Measurements from ENCODE around the gene ZDHHC19. TPM values are rescaled to one million over a fixed set of nuclear protein-coding genes. Genes with fewer than 3 reads are reported as not detected.

The ZDHHC19 gene
- total and polyA plus RNA-seq, 2 donors (not counting 1 experiment from before 2014, with no cell fraction given), result not detected

DNA sequence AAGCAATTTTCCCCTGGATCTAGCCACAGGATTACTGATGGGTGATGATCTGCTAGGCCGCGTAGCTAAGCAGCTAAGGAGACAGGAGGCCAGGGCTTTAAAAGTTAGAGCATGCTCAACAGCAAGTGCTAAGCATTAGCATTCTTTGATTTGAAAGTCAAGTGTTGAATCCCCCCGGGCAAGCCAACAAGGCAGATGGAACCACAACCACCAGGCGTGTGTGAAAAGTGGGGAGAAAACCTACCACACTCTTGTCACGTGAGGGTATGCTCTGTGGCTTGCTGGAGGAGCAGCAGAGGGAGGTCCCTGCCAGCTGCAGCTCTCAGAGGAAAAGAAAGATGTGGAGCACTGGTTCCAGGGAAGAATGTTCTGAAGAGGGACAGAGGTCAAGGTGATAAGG lies 26.0 kb upstream of the ZDHHC19 start:
- H3K36me3 ChIP-seq (ENCODE audit: control insufficient read depth, insufficient read depth, low read length), result peaks cover 11% of the 10 kb centered on the region
- H3K27ac ChIP-seq (ENCODE audit: insufficient read depth, low read length), result no peak overlapping the region
- H3K27me3 ChIP-seq (ENCODE audit: control insufficient read depth, insufficient read depth, low read length), result no peaks in the 10 kb centered on the region
- no peak overlapping the region for H3K9ac ChIP-seq (ENCODE audit: insufficient read depth, low read length)
- H3K4me3 ChIP-seq (replicated peaks in 1 of 4; ENCODE audit: control extremely low read depth in 1 of 4, insufficient read depth in 1 of 4, low read depth in 3 of 4, low read length in 4 of 4), result no peak overlapping the region
- no peak for TF ChIP-seq EZH2 (IDR thresholded peaks at IDR 0.05; ENCODE audit: low read length, missing control alignments)
- TF ChIP-seq, protein P1, sequence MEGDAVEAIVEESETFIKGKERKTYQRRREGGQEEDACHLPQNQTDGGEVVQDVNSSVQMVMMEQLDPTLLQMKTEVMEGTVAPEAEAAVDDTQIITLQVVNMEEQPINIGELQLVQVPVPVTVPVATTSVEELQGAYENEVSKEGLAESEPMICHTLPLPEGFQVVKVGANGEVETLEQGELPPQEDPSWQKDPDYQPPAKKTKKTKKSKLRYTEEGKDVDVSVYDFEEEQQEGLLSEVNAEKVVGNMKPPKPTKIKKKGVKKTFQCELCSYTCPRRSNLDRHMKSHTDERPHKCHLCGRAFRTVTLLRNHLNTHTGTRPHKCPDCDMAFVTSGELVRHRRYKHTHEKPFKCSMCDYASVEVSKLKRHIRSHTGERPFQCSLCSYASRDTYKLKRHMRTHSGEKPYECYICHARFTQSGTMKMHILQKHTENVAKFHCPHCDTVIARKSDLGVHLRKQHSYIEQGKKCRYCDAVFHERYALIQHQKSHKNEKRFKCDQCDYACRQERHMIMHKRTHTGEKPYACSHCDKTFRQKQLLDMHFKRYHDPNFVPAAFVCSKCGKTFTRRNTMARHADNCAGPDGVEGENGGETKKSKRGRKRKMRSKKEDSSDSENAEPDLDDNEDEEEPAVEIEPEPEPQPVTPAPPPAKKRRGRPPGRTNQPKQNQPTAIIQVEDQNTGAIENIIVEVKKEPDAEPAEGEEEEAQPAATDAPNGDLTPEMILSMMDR (conservative IDR thresholded peaks at IDR 0.05 in 1 of 2, IDR thresholded peaks at IDR 0.05 in 1 of 2; ENCODE audit: low read depth in 1 of 2, low read length in 2 of 2), result no peak
- no peak for DNase-seq (ENCODE audit: low read depth in 2 of 2)
- no peaks in the 10 kb centered on the region for H3K4me1 ChIP-seq (ENCODE audit: control insufficient read depth, extremely low read depth, insufficient read depth, low read length)
- no peaks in the 10 kb centered on the region for H3K9me3 ChIP-seq (ENCODE audit: control insufficient read depth, insufficient read depth, low read depth, low read length)
- H2AFZ ChIP-seq (ENCODE audit: low read length), result no peak overlapping the region
- H4K20me1 ChIP-seq (ENCODE audit: control insufficient read depth, extremely low read depth, insufficient read depth, low read length), result no peaks in the 10 kb centered on the region
- no peaks in the 10 kb centered on the region for H3K79me2 ChIP-seq (ENCODE audit: control insufficient read depth, insufficient read depth, low read length)
- H3K4me2 ChIP-seq (ENCODE audit: extremely low read depth, insufficient read depth, low read length), result no peak overlapping the region

DNA sequence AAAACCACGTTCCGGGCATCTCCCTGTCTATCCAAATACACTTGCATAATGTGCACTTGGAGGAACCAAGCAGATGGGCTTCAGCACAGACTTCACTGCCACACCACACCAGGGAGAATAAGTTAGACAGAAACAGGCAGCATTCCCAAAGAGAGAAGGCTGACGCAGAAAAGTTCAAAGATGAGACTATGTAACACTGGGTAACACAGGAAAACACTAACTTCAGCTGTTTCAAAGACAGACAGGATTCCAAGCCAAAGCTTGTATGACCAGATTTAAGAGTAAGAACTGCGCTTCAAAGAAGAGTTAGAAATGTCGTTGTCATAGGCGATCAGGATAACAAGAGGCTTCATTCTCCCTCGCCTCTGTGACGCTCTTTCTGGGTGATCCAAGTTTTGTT lies 25.0 kb upstream of the ZDHHC19 start:
- Histone ChIP-seq H3K9me3 (ENCODE audit: control insufficient read depth, insufficient read depth, low read depth, low read length) (no peaks in the 10 kb centered on the region), H3K27me3 (ENCODE audit: control insufficient read depth, insufficient read depth, low read length) (no peaks in the 10 kb centered on the region), H3K4me3 (replicated peaks in 1 of 4; ENCODE audit: control extremely low read depth in 1 of 4, insufficient read depth in 1 of 4, low read depth in 3 of 4, low read length in 4 of 4) (no peak overlapping the region), H3K79me2 (ENCODE audit: control insufficient read depth, insufficient read depth, low read length) (no peaks in the 10 kb centered on the region), H3K4me2 (ENCODE audit: extremely low read depth, insufficient read depth, low read length) (no peak overlapping the region), H3K36me3 (ENCODE audit: control insufficient read depth, insufficient read depth, low read length) (peaks cover 11% of the 10 kb centered on the region), H3K9ac (ENCODE audit: insufficient read depth, low read length) (no peak overlapping the region), H2AFZ (ENCODE audit: low read length) (no peak overlapping the region), H3K27ac (ENCODE audit: insufficient read depth, low read length) (no peak overlapping the region), H3K4me1 (ENCODE audit: control insufficient read depth, extremely low read depth, insufficient read depth, low read length) (no peaks in the 10 kb centered on the region), H4K20me1 (ENCODE audit: control insufficient read depth, extremely low read depth, insufficient read depth, low read length) (no peaks in the 10 kb centered on the region)
- TF ChIP-seq EZH2 (IDR thresholded peaks at IDR 0.05; ENCODE audit: low read length, missing control alignments), result no peak
- TF ChIP-seq, protein P1 (conservative IDR thresholded peaks at IDR 0.05 in 1 of 2, IDR thresholded peaks at IDR 0.05 in 1 of 2; ENCODE audit: low read depth in 1 of 2, low read length in 2 of 2), result no peak
- no peak for DNase-seq (ENCODE audit: low read depth in 2 of 2)

DNA sequence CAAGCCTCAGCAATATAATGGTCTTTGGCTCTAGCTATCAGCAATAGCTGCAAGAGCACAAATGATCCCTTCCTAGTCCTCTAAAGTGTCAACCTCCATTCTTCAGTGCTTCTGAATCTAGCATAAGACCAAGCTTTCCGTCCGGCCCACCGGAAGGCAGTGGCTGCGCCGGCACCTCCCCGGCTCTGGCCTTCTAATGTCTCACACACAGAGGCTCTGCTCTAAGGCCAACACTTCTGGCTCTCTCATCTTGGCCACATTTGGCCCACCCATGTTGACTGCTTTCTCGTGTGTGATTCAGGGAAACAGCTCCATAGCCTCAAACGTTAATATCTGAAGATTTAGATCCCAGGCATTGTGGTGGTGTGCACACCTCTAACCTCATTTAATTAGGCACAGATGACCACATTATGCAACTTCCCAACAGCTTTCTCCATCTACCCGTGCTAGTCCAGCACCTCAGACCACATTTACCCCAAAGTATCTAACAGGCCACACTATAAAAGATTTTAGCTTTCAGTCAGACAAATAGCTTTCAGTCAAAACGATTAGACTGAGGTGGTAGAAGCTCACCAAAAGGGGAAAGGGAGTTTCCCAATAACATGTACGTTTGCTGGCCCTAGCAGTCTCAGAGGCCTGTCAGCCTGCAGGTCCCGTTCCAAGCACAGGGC lies 24.4 kb upstream of the ZDHHC19 start:
- Histone ChIP-seq H3K27me3 (ENCODE audit: control insufficient read depth, insufficient read depth, low read length) (no peaks in the 10 kb centered on the region), H3K36me3 (ENCODE audit: control insufficient read depth, insufficient read depth, low read length) (peaks cover 11% of the 10 kb centered on the region), H3K4me3 (replicated peaks in 1 of 4; ENCODE audit: control extremely low read depth in 1 of 4, insufficient read depth in 1 of 4, low read depth in 3 of 4, low read length in 4 of 4) (no peak overlapping the region), H3K4me2 (ENCODE audit: extremely low read depth, insufficient read depth, low read length) (no peak overlapping the region), H3K4me1 (ENCODE audit: control insufficient read depth, extremely low read depth, insufficient read depth, low read length) (no peaks in the 10 kb centered on the region), H3K79me2 (ENCODE audit: control insufficient read depth, insufficient read depth, low read length) (no peaks in the 10 kb centered on the region), H3K9ac (ENCODE audit: insufficient read depth, low read length) (no peak overlapping the region), H4K20me1 (ENCODE audit: control insufficient read depth, extremely low read depth, insufficient read depth, low read length) (no peaks in the 10 kb centered on the region), H2AFZ (ENCODE audit: low read length) (no peak overlapping the region), H3K27ac (ENCODE audit: insufficient read depth, low read length) (no peak overlapping the region), H3K9me3 (ENCODE audit: control insufficient read depth, insufficient read depth, low read depth, low read length) (no peaks in the 10 kb centered on the region)
- no peak for TF ChIP-seq EZH2 (IDR thresholded peaks at IDR 0.05; ENCODE audit: low read length, missing control alignments)
- TF ChIP-seq, protein P1 (conservative IDR thresholded peaks at IDR 0.05 in 1 of 2, IDR thresholded peaks at IDR 0.05 in 1 of 2; ENCODE audit: low read depth in 1 of 2, low read length in 2 of 2), result no peak
- no peak for DNase-seq (ENCODE audit: low read depth in 2 of 2)
